ENCODE data around the gene TRPM6.
A peak's percentile ranks its signal among the peaks of the same experiment; 100 is the strongest.

Gene TRPM6

DNA sequence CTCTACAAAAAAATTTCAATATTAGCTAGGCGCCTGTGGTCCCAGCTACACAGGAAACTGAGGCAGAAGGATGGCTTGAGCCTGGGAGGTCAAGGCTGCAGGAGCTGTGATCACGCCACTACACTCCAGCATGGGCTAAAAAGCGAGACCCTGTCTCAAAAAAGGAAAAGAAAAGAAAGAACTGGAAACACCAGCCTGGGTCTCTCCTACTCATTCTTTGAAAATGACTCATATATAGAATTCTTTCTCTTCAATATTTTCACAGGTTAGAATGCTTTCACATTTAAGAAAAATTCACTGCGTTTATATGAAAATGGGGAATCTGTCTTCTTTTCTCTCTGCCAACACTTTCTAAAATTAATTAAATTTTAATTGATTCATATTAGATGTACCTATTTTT lies 115.6 kb downstream of the TRPM6 start:
- TF ChIP-seq ZFX (IDR thresholded peaks at IDR 0.05; ENCODE audit: borderline replicate concordance): no peak
- TF ChIP-seq, protein P1, sequence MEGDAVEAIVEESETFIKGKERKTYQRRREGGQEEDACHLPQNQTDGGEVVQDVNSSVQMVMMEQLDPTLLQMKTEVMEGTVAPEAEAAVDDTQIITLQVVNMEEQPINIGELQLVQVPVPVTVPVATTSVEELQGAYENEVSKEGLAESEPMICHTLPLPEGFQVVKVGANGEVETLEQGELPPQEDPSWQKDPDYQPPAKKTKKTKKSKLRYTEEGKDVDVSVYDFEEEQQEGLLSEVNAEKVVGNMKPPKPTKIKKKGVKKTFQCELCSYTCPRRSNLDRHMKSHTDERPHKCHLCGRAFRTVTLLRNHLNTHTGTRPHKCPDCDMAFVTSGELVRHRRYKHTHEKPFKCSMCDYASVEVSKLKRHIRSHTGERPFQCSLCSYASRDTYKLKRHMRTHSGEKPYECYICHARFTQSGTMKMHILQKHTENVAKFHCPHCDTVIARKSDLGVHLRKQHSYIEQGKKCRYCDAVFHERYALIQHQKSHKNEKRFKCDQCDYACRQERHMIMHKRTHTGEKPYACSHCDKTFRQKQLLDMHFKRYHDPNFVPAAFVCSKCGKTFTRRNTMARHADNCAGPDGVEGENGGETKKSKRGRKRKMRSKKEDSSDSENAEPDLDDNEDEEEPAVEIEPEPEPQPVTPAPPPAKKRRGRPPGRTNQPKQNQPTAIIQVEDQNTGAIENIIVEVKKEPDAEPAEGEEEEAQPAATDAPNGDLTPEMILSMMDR (IDR thresholded peaks at IDR 0.05): no peak
- no peak overlapping the region for H3K27ac ChIP-seq

DNA sequence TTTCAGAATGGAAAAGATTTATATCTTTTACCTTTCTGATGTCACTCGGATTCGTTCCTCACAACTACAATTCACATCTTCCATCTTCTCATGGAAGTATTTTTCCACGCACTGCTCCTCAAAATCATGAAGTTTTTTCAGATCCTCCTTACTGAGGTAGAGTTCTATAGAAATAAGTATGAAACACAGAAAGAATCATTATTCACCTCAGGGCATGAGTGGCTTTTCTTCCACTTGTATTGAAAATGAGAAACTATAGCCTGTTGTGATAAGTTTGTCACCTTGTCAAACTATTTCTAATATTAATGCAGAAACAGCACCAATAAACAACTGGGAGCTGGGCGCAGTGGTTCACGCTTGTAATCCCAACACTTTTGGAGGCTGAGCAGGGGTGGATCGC lies 116.0 kb downstream of the TRPM6 start:
- H3K27ac ChIP-seq: no peak overlapping the region
- TF ChIP-seq, protein P1 (IDR thresholded peaks at IDR 0.05): no peak
- no peak for TF ChIP-seq ZFX (IDR thresholded peaks at IDR 0.05; ENCODE audit: borderline replicate concordance)

DNA sequence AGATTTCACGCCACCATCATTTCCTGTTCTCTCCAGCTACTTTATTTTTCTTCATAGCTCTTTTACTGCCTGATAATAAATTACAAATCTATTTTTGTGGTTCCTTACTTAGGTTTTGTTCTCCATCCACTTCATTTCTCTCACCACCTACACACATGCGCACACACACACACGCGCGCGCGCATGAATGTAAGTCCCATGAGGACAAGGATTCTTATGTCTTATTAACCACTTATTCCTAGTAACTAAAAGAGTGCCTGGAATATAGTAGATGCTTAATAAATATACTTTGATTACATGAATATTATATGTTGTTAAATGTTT lies 116.5 kb downstream of the TRPM6 start:
- TF ChIP-seq ZFX (IDR thresholded peaks at IDR 0.05; ENCODE audit: borderline replicate concordance): no peak
- TF ChIP-seq, protein P1 (IDR thresholded peaks at IDR 0.05): peak; percentile 50

DNA sequence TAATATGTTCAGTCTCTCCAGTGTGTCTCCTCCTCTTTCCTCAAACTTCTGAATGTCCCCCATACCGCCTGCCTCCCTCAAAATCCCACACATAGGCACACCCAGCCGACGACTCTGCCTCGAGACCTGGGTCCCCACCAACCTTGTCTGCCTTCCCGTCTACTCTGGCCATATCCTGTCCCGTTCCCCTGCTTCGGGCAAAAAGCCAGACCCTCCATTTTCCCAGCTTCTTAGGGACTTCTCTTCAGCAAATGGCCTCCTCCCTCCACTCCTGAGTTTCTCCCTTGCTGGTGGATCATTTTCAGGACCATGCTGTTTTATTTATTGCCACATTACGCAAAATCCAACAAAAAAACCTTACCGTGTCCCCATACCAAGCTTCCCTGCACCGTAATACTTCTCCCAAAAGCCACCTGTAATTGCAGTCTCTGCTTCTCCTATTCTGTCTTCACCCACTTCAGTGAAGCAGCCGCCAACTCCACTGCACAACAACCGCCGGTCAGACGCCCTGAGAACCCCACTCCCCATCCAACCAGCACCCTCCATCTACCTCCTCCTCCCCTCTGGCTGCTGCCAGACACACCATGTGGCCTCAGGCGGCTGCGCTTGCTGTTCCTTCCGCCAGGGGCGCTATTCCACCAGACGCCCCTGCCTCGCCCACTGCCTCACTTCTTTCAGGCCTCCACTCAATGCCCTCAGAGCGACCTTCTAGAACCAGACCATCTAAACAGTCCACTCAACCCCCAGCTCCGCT lies 117.0 kb downstream of the TRPM6 start:
- no peak for TF ChIP-seq ZFX (IDR thresholded peaks at IDR 0.05; ENCODE audit: borderline replicate concordance)
- TF ChIP-seq, protein P1 (IDR thresholded peaks at IDR 0.05): peak; percentile 91
- H3K27ac ChIP-seq: no peak overlapping the region

More for the DNA sequence above, 116.5 kb downstream of the TRPM6 start:
- H3K27ac ChIP-seq: no peak overlapping the region

DNA sequence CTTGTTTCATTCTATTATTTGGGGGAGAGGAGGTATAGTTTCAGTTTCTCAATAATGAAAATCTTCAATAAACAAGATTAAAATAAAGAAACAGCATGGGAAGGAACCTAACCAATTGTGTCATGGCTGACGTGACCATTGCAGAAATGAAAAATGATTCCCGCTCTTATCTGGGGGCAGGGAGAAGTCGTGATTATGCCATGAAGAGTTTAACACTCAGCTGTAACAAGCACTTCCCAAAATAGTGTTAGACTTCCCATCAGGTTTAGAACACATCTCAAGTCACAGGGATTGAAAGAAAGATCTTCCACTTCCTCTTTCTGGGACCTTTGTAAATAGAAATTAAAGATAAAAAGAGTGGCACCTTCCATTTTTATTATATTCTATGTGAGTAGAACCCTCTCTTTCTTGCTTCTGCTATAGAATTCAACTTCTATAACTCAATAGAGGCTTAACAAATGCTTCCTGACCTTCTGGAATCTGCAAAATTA lies 122.2 kb downstream of the TRPM6 start:
- TF ChIP-seq, protein P1 (IDR thresholded peaks at IDR 0.05): no peak
- TF ChIP-seq ZFX (IDR thresholded peaks at IDR 0.05; ENCODE audit: borderline replicate concordance): no peak
- no peak overlapping the region for H3K27ac ChIP-seq

DNA sequence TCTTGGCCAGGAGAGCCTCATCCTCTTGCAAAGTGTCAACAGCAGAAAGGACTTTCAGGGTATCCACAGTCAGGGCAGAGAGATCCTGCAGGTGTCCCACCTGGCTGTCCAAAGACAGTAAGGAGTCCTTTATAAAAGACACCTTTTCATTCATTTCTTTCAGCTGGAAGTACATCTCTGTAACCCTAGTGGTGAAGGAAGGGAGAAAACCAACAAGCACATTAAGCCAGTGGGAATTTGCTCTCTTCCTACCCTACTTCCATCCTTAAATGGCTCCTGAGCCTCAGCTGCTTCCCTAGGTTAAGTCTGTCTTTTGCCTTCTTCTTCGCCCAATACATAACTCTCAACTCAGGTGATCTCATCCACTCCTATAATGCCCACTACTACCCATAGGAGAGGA lies 124.8 kb downstream of the TRPM6 start:
- no peak for TF ChIP-seq ZFX (IDR thresholded peaks at IDR 0.05; ENCODE audit: borderline replicate concordance)
- TF ChIP-seq, protein P1 (IDR thresholded peaks at IDR 0.05): no peak
- no peak overlapping the region for H3K27ac ChIP-seq

DNA sequence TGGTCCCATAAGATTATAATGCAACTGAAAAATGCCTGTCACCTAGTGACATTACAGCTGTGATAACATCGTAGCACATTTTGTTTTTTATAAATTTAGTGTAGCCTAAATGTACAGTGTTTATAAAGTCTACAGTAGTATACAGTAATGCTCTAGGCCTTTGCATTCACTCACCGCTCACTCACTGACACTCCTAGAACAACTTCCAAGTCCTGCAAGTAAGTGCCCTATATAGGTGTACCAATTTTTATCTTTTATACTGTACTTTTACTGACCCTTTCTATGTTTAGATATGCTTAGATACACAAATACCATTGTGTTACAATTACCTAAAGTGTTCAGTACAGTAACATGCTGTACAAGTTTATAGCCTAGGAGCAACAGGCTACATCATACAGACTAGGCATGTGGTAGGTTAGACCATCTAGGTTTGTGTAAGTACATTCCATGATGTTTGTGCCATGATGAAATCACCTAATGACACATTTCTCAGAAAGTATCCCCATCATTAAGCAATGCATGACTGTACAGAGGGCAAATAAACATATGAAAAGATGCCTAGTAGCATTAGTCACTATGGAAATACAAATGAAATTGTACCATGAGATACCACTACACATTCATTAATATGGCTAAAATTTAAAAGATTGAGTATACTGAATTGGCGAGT lies 127.6 kb downstream of the TRPM6 start:
- no peak overlapping the region for H3K27ac ChIP-seq
- TF ChIP-seq ZFX (IDR thresholded peaks at IDR 0.05; ENCODE audit: borderline replicate concordance): no peak
- TF ChIP-seq, protein P1 (IDR thresholded peaks at IDR 0.05): no peak

Measured in 22Rv1 (cell line).